ENCODE data around the gene CATSPERE.

CATSPERE gene

DNA sequence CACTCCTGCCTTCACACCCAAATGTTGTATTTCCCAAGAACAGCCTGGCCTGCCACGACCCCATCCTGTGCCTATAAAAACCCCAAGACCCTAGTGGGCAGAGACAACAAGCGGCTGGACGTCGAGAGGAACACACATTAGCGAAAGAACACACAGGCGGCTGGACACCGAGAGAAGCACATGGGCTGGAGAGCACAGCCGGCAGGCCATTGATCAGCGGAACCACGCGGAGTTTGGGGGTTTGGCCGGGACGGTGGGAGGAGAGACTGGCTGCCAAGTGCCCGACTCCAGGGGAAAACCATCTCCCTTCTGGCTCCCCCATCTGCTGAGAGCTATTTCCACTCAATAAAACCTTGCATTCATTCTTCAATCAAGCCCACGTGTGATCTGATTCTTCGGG is 181.5 kb downstream of the CATSPERE start:
- TF ChIP-seq, protein P1, sequence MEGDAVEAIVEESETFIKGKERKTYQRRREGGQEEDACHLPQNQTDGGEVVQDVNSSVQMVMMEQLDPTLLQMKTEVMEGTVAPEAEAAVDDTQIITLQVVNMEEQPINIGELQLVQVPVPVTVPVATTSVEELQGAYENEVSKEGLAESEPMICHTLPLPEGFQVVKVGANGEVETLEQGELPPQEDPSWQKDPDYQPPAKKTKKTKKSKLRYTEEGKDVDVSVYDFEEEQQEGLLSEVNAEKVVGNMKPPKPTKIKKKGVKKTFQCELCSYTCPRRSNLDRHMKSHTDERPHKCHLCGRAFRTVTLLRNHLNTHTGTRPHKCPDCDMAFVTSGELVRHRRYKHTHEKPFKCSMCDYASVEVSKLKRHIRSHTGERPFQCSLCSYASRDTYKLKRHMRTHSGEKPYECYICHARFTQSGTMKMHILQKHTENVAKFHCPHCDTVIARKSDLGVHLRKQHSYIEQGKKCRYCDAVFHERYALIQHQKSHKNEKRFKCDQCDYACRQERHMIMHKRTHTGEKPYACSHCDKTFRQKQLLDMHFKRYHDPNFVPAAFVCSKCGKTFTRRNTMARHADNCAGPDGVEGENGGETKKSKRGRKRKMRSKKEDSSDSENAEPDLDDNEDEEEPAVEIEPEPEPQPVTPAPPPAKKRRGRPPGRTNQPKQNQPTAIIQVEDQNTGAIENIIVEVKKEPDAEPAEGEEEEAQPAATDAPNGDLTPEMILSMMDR (IDR thresholded peaks at IDR 0.05; ENCODE audit: insufficient read depth, low read depth, low read length, missing control alignments): no peak
- no peak for DNase-seq (ENCODE audit: low read depth)
- H3K4me3 ChIP-seq (ENCODE audit: low read length): no peak overlapping the region

DNA sequence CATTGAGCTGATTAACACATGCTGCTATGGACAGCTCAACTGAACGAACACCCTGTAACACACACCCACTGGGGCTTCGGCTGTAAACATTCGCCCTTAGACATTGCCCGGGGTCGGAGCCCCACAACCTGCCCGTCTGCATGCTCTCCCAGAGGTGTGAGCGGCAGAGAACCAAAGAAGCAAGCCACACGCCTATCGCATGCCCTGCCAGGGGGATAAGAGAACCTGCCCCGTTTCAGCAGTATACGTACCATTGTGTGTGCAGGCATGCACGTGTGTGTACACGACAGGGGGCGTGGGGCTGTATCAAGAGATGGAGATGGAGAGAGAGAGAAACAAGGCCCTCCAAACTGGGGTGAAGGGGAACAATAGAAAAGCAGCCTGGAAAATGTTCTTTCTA is 181.9 kb downstream of the CATSPERE start:
- DNase-seq (ENCODE audit: low read depth): no peak
- TF ChIP-seq, protein P1 (IDR thresholded peaks at IDR 0.05; ENCODE audit: insufficient read depth, low read depth, low read length, missing control alignments): no peak
- no peak overlapping the region for H3K4me3 ChIP-seq (ENCODE audit: low read length)

GRCh38 chr1:244645414-244645813 is 184.3 kb downstream of the CATSPERE start:
- DNase-seq (ENCODE audit: low read depth): no peak
- H3K4me3 ChIP-seq (ENCODE audit: low read length): no peak overlapping the region

DNA sequence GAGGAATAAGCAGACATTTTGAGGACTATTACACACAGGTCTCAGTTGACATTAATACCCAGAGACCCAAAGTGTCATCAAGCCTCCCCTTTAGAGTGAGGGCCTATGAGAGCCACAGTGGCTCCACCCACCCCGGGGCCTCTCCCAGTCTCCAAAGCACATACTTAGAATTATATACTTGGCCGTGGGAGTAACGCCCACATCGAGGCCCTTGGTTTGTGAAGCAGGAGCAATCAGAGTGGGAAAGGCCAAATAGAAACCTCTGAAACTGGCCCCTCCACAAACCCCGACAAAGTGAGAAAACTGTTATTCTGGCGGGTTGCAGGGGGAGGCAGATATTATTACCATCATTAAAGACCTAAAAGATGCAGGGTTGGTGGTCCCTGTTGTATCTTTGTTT is 184.8 kb downstream of the CATSPERE start:
- DNase-seq (ENCODE audit: low read depth): no peak
- no peak overlapping the region for H3K4me3 ChIP-seq (ENCODE audit: low read length)
- TF ChIP-seq, protein P1 (IDR thresholded peaks at IDR 0.05; ENCODE audit: insufficient read depth, low read depth, low read length, missing control alignments): no peak

More at GRCh38 chr1:244645414-244645813, 184.3 kb downstream of the CATSPERE start:
- TF ChIP-seq, protein P1 (IDR thresholded peaks at IDR 0.05; ENCODE audit: insufficient read depth, low read depth, low read length, missing control alignments): no peak

GRCh38 chr1:244647819-244648218 is 186.7 kb downstream of the CATSPERE start:
- TF ChIP-seq, protein P1 (IDR thresholded peaks at IDR 0.05; ENCODE audit: insufficient read depth, low read depth, low read length, missing control alignments): no peak
- no peak for DNase-seq (ENCODE audit: low read depth)
- H3K4me3 ChIP-seq (ENCODE audit: low read length): no peak overlapping the region

GRCh38 chr1:244651956-244652622 is 191.0 kb downstream of the CATSPERE start:
- H3K4me3 ChIP-seq (ENCODE audit: low read length): peak overlapping the region; percentile 63
- DNase-seq (ENCODE audit: low read depth): no peak
- TF ChIP-seq, protein P1 (IDR thresholded peaks at IDR 0.05; ENCODE audit: insufficient read depth, low read depth, low read length, missing control alignments): no peak
